Mesendoderm (in vitro differentiated cells): Measurements from ENCODE around the gene MPHOSPH9.

Source experiments
- DNase-seq: peaks from one replicate; pipeline ENCODE4 v3.0.0; 2013
- H2AK5ac ChIP-seq: 2 replicates; pipeline ENCODE4 v1.6.1; 2013; ENCODE audit warnings: low read length, inconsistent platforms
- H2BK120ac ChIP-seq: 2 replicates; pipeline ENCODE4 v1.6.1; 2013; ENCODE audit warnings: low read depth, mild to moderate bottlenecking, low read length, moderate library complexity, mixed read lengths
- H2BK15ac ChIP-seq: replicated peaks from 2 replicates; pipeline ENCODE4 v1.6.1; 2013; ENCODE audit warnings: low read depth, mild to moderate bottlenecking, moderate library complexity
- H2BK5ac ChIP-seq: 2 replicates; pipeline ENCODE4 v1.6.1; 2013; ENCODE audit warnings: low read length, inconsistent platforms
- H3K18ac ChIP-seq: 2 replicates; pipeline ENCODE4 v1.6.1; 2013; ENCODE audit warnings: mild to moderate bottlenecking, low read length, mixed read lengths
- H3K23ac ChIP-seq: one replicate; pipeline ENCODE4 v1.6.1; 2013; ENCODE audit warnings: low read length
- H3K27ac ChIP-seq: 2 replicates; pipeline ENCODE4 v1.5.1; 2013; ENCODE audit warnings: low read depth, mild to moderate bottlenecking, inconsistent platforms, low read length, moderate library complexity
- H3K27me3 ChIP-seq: 2 replicates; pipeline ENCODE4 v1.6.1; 2013; ENCODE audit warnings: low read length, control low read depth, mild to moderate bottlenecking, inconsistent platforms; ENCODE audit not compliant: insufficient read depth, poor library complexity
- H3K36me3 ChIP-seq: 2 replicates; pipeline ENCODE4 v1.6.1; 2013; ENCODE audit warnings: low read length, inconsistent platforms; ENCODE audit not compliant: control insufficient read depth, insufficient read depth
- H3K4ac ChIP-seq: one replicate; pipeline ENCODE4 v1.6.1; 2013; ENCODE audit warnings: low read depth, mild to moderate bottlenecking, low read length, moderate library complexity
- H3K4me1 ChIP-seq: 2 replicates; pipeline ENCODE4 v1.6.1; 2013; ENCODE audit warnings: low read depth, low read length, inconsistent platforms; ENCODE audit not compliant: control insufficient read depth
- H3K4me2 ChIP-seq: 2 replicates; pipeline ENCODE4 v1.6.1; 2013; ENCODE audit warnings: low read length
- H3K4me3 ChIP-seq: 2 replicates; pipeline ENCODE4 v1.5.1; 2013; ENCODE audit warnings: mild to moderate bottlenecking, low read length
- H3K56ac ChIP-seq: one replicate; pipeline ENCODE4 v1.6.1; 2013; ENCODE audit warnings: low read length
- H3K79me1 ChIP-seq: 2 replicates; pipeline ENCODE4 v1.6.1; 2013; ENCODE audit warnings: low read length, inconsistent platforms
- H3K79me2 ChIP-seq: 2 replicates; pipeline ENCODE4 v1.6.1; 2013; ENCODE audit warnings: mild to moderate bottlenecking, low read length; ENCODE audit not compliant: control insufficient read depth, insufficient read depth
- H3K9ac ChIP-seq: 2 replicates; pipeline ENCODE4 v1.6.1; 2013; ENCODE audit warnings: low read length, inconsistent platforms
- H4K5ac ChIP-seq: one replicate; pipeline ENCODE4 v1.6.1; 2013; ENCODE audit warnings: low read length
- H4K8ac ChIP-seq: one replicate; pipeline ENCODE4 v1.6.1; 2013; ENCODE audit warnings: low read depth, mild to moderate bottlenecking, control low read depth, low read length, moderate library complexity
- WGBS: extraction: QIAGEN DNeasy Blood & Tissue Kit; methylation state at CpG from one replicate; pipeline ENCODE4 v1.1.7; 2013; ENCODE audit warnings: low lambda C conversion rate, missing lambda C conversion rate; ENCODE audit not compliant: insufficient coverage; ENCODE audit errors: extremely low coverage; 5-methylcytosine and 5-hydroxymethylcytosine counted together

The MPHOSPH9 gene

GRCh38 chr12:123271001-123271668, 38.2 kb upstream of the MPHOSPH9 start:
- Histone ChIP-seq H3K4me2 (peak overlapping the region; percentile 35), H3K79me2 (peaks cover 51% of the 10 kb centered on the region), H4K5ac (no peak overlapping the region), H2BK120ac (peak overlapping the region; percentile 56), H2AK5ac (no peak overlapping the region), H3K79me1 (peaks cover 8% of the 10 kb centered on the region), H2BK5ac (no peak overlapping the region), H3K4me1 (no peaks in the 10 kb centered on the region), H3K23ac (peak overlapping the region; percentile 29), H3K27me3 (no peaks in the 10 kb centered on the region), H3K9ac (peak overlapping the region; percentile 82), H4K8ac (peak overlapping the region; percentile 42), H3K27ac (peak overlapping the region; percentile 81), H3K36me3 (peaks cover 6% of the 10 kb centered on the region), H3K4me3 (peak overlapping the region; percentile 35), H3K4ac (peak overlapping the region; percentile 99), H3K56ac (peak overlapping the region; percentile 87), H3K18ac (peak overlapping the region; percentile 98), H2BK15ac (no peak overlapping the region)
- DNase-seq: peak; percentile 58
- WGBS: no CpG with 5 or more reads among the region's 108 CpGs

- H2BK15ac ChIP-seq: no peak overlapping the region
- H3K27ac ChIP-seq: peak overlapping the region; percentile 81
- no CpG with 5 or more reads among the region's 51 CpGs for WGBS
Measured at GRCh38 chr12:123270214-123271000, 37.5 kb upstream of the MPHOSPH9 start.

DNA sequence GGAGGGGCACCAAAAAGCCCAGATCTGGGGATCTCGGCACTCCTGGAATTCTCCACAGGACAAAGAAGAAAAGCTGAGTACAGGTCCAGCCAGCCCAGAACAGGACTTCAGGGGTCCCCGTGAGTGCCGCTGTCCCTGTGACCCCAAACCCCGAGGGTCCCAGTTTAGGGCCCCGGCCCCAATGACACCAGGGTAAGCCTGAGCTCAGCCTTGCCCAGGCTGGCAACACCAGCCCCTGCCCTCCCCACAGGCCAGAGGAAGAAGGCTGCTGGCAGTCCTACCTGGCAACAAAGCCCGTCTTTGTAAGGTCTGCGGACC, 36.9 kb upstream of the MPHOSPH9 start:
- Histone ChIP-seq H3K4me3 (peak overlapping the region; percentile 35), H3K4me2 (peak overlapping the region; percentile 35), H2BK5ac (no peak overlapping the region), H3K9ac (peak overlapping the region; percentile 82), H3K18ac (peak overlapping the region; percentile 98), H3K4ac (peak overlapping the region; percentile 60), H4K8ac (no peak overlapping the region), H2BK120ac (peak overlapping the region; percentile 51), H3K79me1 (peaks cover 8% of the 10 kb centered on the region), H3K23ac (no peak overlapping the region), H4K5ac (no peak overlapping the region), H2AK5ac (no peak overlapping the region), H3K79me2 (peaks cover 58% of the 10 kb centered on the region), H3K56ac (peak overlapping the region; percentile 87), H3K36me3 (peaks cover 6% of the 10 kb centered on the region), H3K4me1 (no peaks in the 10 kb centered on the region), H2BK15ac (no peak overlapping the region), H3K27ac (peak overlapping the region; percentile 28), H3K27me3 (no peaks in the 10 kb centered on the region)
- peak; percentile 56 for DNase-seq
- WGBS: no CpG with 5 or more reads among the region's 7 CpGs

More at GRCh38 chr12:123270214-123271000, 37.5 kb upstream of the MPHOSPH9 start:
- Histone ChIP-seq H3K23ac (peak overlapping the region; percentile 29), H3K56ac (peak overlapping the region; percentile 87), H3K27me3 (no peaks in the 10 kb centered on the region), H3K79me1 (peaks cover 8% of the 10 kb centered on the region), H3K4me2 (peak overlapping the region; percentile 35), H3K36me3 (peaks cover 6% of the 10 kb centered on the region), H3K4me3 (peak overlapping the region; percentile 35), H4K8ac (peak overlapping the region; percentile 42), H2BK120ac (no peak overlapping the region), H3K9ac (peak overlapping the region; percentile 82), H2BK5ac (peak overlapping the region; percentile 55), H3K4me1 (no peaks in the 10 kb centered on the region), H4K5ac (no peak overlapping the region), H3K79me2 (peaks cover 56% of the 10 kb centered on the region), H3K18ac (peak overlapping the region; percentile 98), H3K4ac (peak overlapping the region; percentile 99), H2AK5ac (no peak overlapping the region)
- no peak for DNase-seq

GRCh38 chr12:123269395-123269892, 36.5 kb upstream of the MPHOSPH9 start:
- peak overlapping the region; percentile 51 for H2BK120ac ChIP-seq
- peak overlapping the region; percentile 60 for H3K4ac ChIP-seq
- no peak overlapping the region for H4K5ac ChIP-seq
- H3K79me1 ChIP-seq: peaks cover 9% of the 10 kb centered on the region
- H3K27me3 ChIP-seq: no peaks in the 10 kb centered on the region
- H2AK5ac ChIP-seq: no peak overlapping the region
- H3K79me2 ChIP-seq: peaks cover 61% of the 10 kb centered on the region
- WGBS: no CpG with 5 or more reads among the region's 32 CpGs
- peak overlapping the region; percentile 56 for H3K4me2 ChIP-seq
- H3K23ac ChIP-seq: no peak overlapping the region
- no peak overlapping the region for H4K8ac ChIP-seq
- no peak overlapping the region for H2BK5ac ChIP-seq
- no peak overlapping the region for H2BK15ac ChIP-seq
- H3K56ac ChIP-seq: peak overlapping the region; percentile 94
- H3K4me3 ChIP-seq: peak overlapping the region; percentile 35
- peak overlapping the region; percentile 98 for H3K18ac ChIP-seq
- peaks cover 6% of the 10 kb centered on the region for H3K36me3 ChIP-seq
- peak overlapping the region; percentile 82 for H3K9ac ChIP-seq
- H3K27ac ChIP-seq: peak overlapping the region; percentile 28
- peak; percentile 90 for DNase-seq
- H3K4me1 ChIP-seq: no peaks in the 10 kb centered on the region

GRCh38 chr12:123268850-123269249, 35.9 kb upstream of the MPHOSPH9 start:
- H4K8ac ChIP-seq: no peak overlapping the region
- no peak overlapping the region for H2BK5ac ChIP-seq
- peaks cover 6% of the 10 kb centered on the region for H3K36me3 ChIP-seq

More at GRCh38 chr12:123268850-123269249, 35.9 kb upstream of the MPHOSPH9 start:
- Histone ChIP-seq H3K27me3 (no peaks in the 10 kb centered on the region), H3K4me3 (no peak overlapping the region), H2BK15ac (no peak overlapping the region), H3K23ac (no peak overlapping the region), H2AK5ac (no peak overlapping the region), H3K4ac (peak overlapping the region; percentile 60), H3K79me1 (peaks cover 9% of the 10 kb centered on the region), H3K9ac (peak overlapping the region; percentile 71), H3K4me2 (peak overlapping the region; percentile 56), H3K79me2 (peaks cover 61% of the 10 kb centered on the region), H3K4me1 (no peaks in the 10 kb centered on the region), H3K18ac (peak overlapping the region; percentile 98), H3K56ac (peak overlapping the region; percentile 94), H2BK120ac (no peak overlapping the region), H4K5ac (no peak overlapping the region), H3K27ac (no peak overlapping the region)
- WGBS: no CpG with 5 or more reads among the region's 13 CpGs
- no peak for DNase-seq
